IPS-20b (cell line): ENCODE measurements around the gene HPS3.
A peak's percentile ranks its signal among the peaks of the same experiment; 100 is the strongest.

Experiments
- H3K27ac ChIP-seq: one replicate; pipeline ENCODE4 v1.5.1; 2013; ENCODE audit warnings: low read length
- H3K27me3 ChIP-seq: 2 replicates; pipeline ENCODE4 v1.6.1; 2013; ENCODE audit warnings: mild to moderate bottlenecking, low read length, inconsistent platforms; ENCODE audit not compliant: insufficient read depth
- H3K36me3 ChIP-seq: 2 replicates; pipeline ENCODE4 v1.6.1; 2013; ENCODE audit warnings: low read depth, mild to moderate bottlenecking, inconsistent platforms, low read length, moderate library complexity; ENCODE audit not compliant: insufficient read depth
- H3K4me1 ChIP-seq: 2 replicates; pipeline ENCODE4 v1.6.1; 2013; ENCODE audit warnings: mild to moderate bottlenecking, control low read depth, inconsistent platforms, low read length, moderate library complexity; ENCODE audit not compliant: insufficient read depth
- H3K4me3 ChIP-seq: 2 replicates; pipeline ENCODE4 v1.5.1; 2013; ENCODE audit warnings: mild to moderate bottlenecking, low read length, inconsistent platforms
- H3K9ac ChIP-seq: 2 replicates; pipeline ENCODE4 v1.6.1; 2013; ENCODE audit warnings: low read depth, mild to moderate bottlenecking, inconsistent platforms, low read length, moderate library complexity
- H3K9me3 ChIP-seq: 2 replicates; pipeline ENCODE4 v1.6.1; 2013; ENCODE audit warnings: mild to moderate bottlenecking, low read depth, low read length, inconsistent platforms; ENCODE audit not compliant: insufficient read depth

Gene HPS3

DNA sequence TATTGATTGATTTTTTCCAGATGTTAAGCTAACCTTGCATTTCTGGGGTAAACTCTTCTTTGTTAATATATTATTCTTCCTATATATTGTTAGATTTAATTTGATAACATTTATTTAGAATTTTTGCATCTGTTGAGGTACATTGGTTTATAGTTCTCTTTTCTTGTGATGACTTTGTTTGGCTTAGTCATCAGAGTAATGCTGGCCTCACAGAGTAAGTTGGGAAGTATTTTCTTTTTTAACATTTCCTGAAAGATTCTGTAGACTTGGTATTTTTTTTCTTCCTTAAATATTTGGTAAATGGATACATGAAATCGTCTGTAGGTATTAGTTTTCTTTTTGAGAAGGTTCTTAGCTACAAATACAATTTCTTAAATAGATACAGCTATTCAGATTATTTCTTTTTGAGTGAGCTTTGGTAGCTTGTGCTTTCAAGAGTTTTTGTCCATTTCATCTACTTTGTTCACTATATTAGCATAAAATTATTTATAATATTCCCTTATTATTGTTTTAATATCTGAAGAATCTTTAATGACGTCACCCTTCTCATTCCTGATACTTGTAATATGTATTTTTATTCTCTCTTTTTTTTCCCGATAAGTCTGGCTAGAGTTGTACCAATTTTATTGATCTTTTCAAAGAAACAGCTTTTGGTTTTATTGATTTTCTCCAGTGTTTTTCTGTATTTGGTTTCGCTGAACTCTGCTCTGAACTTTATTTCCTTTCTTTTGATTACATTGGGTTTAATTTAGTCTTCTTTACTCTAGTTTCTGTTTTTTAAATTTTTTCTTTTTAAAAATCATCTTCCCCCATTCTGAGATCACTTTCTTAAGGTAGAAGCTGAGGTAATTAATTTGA lies 6.5 kb upstream of the HPS3 start:
- no peak overlapping the region for H3K9ac ChIP-seq
- no peaks in the 10 kb centered on the region for H3K36me3 ChIP-seq
- H3K4me3 ChIP-seq = no peak overlapping the region
- H3K27me3 ChIP-seq = peaks cover 2% of the 10 kb centered on the region; the same call in 1 of the 2 replicates
- H3K9me3 ChIP-seq = no peaks in the 10 kb centered on the region
- peaks cover 4% of the 10 kb centered on the region; the same call in 1 of the 2 replicates for H3K4me1 ChIP-seq
- H3K27ac ChIP-seq = no peak overlapping the region

- H3K9ac ChIP-seq = peak overlapping the region; percentile 66; the same call in 1 of the 2 replicates
- peak overlapping the region; percentile 89 for H3K4me3 ChIP-seq
- H3K27me3 ChIP-seq = peaks cover 14% of the 10 kb centered on the region; the same call in 1 of the 2 replicates
- peaks cover 8% of the 10 kb centered on the region; the same call in 1 of the 2 replicates for H3K4me1 ChIP-seq
- no peaks in the 10 kb centered on the region for H3K9me3 ChIP-seq
- no peaks in the 10 kb centered on the region for H3K36me3 ChIP-seq
- H3K27ac ChIP-seq = no peak overlapping the region
These were observed 617 bp upstream of the HPS3 start for GRCh38 chr3:149128821-149129220.

GRCh38 chr3:149131589-149131988 lies 2.2 kb downstream of the HPS3 start:
- peak overlapping the region; percentile 89; the same call in 1 of the 2 replicates for H3K4me3 ChIP-seq
- H3K9me3 ChIP-seq = no peaks in the 10 kb centered on the region
- H3K36me3 ChIP-seq = no peaks in the 10 kb centered on the region
- peaks cover 15% of the 10 kb centered on the region; the same call in 1 of the 2 replicates for H3K4me1 ChIP-seq
- H3K27ac ChIP-seq = no peak overlapping the region
- 0 out of 2 replicates have a peak overlapping the region, but pooled peaks have one; percentile 16 for H3K9ac ChIP-seq
- peaks cover 14% of the 10 kb centered on the region; the same call in 1 of the 2 replicates for H3K27me3 ChIP-seq

DNA sequence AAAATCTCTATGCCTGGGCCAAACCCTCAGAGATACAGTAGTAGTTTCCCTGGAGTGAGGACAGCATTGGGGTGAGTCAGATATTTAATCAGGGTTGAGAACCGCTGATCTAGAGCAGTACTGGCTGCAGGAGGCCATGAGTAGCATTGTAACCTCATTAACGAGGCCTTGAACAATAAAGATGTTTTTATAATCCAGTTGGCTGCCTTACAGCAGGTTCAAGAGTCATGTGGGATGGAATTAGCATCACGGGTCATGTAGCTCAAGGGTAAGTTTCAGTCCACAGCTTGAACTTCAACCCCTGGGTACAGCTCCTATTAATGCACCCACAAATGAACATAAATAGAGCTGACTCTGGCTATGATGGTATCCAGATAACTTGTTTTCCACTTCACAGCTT lies 5.1 kb downstream of the HPS3 start:
- no peaks in the 10 kb centered on the region for H3K9me3 ChIP-seq
- H3K36me3 ChIP-seq = no peaks in the 10 kb centered on the region
- no peak overlapping the region for H3K9ac ChIP-seq
- no peaks in the 10 kb centered on the region for H3K27me3 ChIP-seq
- H3K4me3 ChIP-seq = no peak overlapping the region
- H3K4me1 ChIP-seq = peaks cover 15% of the 10 kb centered on the region; the same call in 1 of the 2 replicates
- H3K27ac ChIP-seq = no peak overlapping the region

- Histone ChIP-seq H3K4me1 (no peaks in the 10 kb centered on the region), H3K27me3 (no peaks in the 10 kb centered on the region), H3K9me3 (no peaks in the 10 kb centered on the region), H3K27ac (no peak overlapping the region), H3K36me3 (peaks cover 58% of the 10 kb centered on the region), H3K9ac (no peak overlapping the region), H3K4me3 (no peak overlapping the region)
These were observed 13.2 kb downstream of the HPS3 start for GRCh38 chr3:149142682-149143081.

- H3K4me3 ChIP-seq = no peak overlapping the region
- no peak overlapping the region for H3K9ac ChIP-seq
- peaks cover 74% of the 10 kb centered on the region for H3K36me3 ChIP-seq
- no peaks in the 10 kb centered on the region for H3K9me3 ChIP-seq
- no peaks in the 10 kb centered on the region for H3K27me3 ChIP-seq
- H3K27ac ChIP-seq = no peak overlapping the region
- H3K4me1 ChIP-seq = no peaks in the 10 kb centered on the region
These were observed 15.9 kb downstream of the HPS3 start for GRCh38 chr3:149145356-149145755.

- Histone ChIP-seq H3K36me3 (peaks cover 76% of the 10 kb centered on the region), H3K27me3 (no peaks in the 10 kb centered on the region), H3K4me1 (no peaks in the 10 kb centered on the region), H3K9me3 (no peaks in the 10 kb centered on the region), H3K27ac (no peak overlapping the region), H3K9ac (no peak overlapping the region), H3K4me3 (no peak overlapping the region)
These were observed 16.5 kb downstream of the HPS3 start for GRCh38 chr3:149145974-149146373.

DNA sequence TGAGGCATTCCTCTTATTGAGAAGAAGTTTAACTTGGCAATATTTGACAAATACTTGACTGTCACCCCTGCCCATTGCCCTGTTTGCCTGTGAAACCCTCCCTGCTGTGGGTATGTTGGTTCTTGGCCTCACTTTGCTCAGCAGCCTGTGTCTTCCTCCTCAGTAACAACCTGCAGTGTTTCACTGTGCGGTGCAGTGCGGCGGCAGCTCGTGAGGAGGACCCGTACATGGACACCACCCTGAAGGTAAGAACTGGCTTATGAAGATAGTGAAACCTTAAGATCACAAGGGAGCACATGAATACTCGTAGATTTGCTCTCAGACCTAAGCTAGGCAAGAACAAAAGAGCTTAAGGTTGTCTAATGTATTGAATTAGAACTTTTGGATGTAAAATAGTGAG lies 21.0 kb downstream of the HPS3 start:
- Histone ChIP-seq H3K9me3 (no peaks in the 10 kb centered on the region), H3K4me3 (no peak overlapping the region), H3K9ac (no peak overlapping the region), H3K36me3 (peaks cover 82% of the 10 kb centered on the region), H3K27me3 (no peaks in the 10 kb centered on the region), H3K27ac (no peak overlapping the region), H3K4me1 (no peaks in the 10 kb centered on the region; the same call in 1 of the 2 replicates)

DNA sequence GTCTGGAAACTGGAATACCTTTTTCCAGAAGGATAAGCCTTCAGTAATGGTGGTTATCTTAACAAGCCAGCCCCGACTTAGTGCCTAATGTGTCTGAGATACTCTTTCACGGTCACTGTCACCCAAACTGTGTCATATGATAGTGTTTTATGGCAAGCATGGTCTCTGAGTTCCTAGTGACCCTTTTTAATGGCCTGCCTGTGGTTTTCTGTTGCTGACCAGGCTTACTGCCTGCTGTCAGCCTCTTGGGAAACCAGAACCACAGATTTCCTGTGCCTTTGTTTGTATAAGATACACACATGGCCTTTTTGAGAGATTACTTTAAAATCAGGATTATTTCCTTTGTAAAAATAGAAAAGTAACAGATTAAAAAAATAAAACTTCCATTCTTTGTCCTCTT lies 22.4 kb downstream of the HPS3 start:
- H3K27me3 ChIP-seq = no peaks in the 10 kb centered on the region
- no peak overlapping the region for H3K4me3 ChIP-seq
- no peaks in the 10 kb centered on the region for H3K9me3 ChIP-seq
- no peak overlapping the region for H3K27ac ChIP-seq
- no peak overlapping the region for H3K9ac ChIP-seq
- H3K4me1 ChIP-seq = no peaks in the 10 kb centered on the region; the same call in 1 of the 2 replicates
- peaks cover 82% of the 10 kb centered on the region for H3K36me3 ChIP-seq

- Histone ChIP-seq H3K27me3 (no peaks in the 10 kb centered on the region), H3K36me3 (peaks cover 82% of the 10 kb centered on the region), H3K9ac (no peak overlapping the region), H3K4me1 (no peaks in the 10 kb centered on the region; the same call in 1 of the 2 replicates), H3K9me3 (no peaks in the 10 kb centered on the region), H3K4me3 (no peak overlapping the region), H3K27ac (no peak overlapping the region)
These were observed 23.0 kb downstream of the HPS3 start for GRCh38 chr3:149152420-149152819.

DNA sequence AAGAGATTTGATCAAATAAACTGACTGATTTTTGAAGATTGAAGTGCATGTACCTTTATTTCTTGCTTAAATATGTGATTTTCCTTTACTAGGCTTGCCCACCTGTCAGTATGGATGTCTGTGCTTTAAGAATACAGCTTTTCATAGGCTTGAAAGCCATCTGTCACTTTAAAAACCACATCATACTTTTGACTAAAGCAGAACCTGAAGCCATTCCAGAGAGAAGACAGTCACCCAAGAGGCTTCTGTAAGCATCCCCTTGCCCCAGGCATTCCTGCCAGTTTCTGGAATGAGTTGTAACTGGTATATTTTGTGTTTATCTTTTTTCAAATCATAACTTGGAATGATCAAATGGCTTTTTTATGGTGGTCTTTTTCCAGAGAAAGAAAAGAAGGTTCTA lies 24.0 kb downstream of the HPS3 start:
- no peaks in the 10 kb centered on the region; the same call in 1 of the 2 replicates for H3K4me1 ChIP-seq
- H3K9ac ChIP-seq = no peak overlapping the region
- H3K27ac ChIP-seq = no peak overlapping the region
- no peaks in the 10 kb centered on the region for H3K27me3 ChIP-seq
- H3K4me3 ChIP-seq = no peak overlapping the region
- H3K36me3 ChIP-seq = peaks cover 86% of the 10 kb centered on the region
- H3K9me3 ChIP-seq = no peaks in the 10 kb centered on the region

DNA sequence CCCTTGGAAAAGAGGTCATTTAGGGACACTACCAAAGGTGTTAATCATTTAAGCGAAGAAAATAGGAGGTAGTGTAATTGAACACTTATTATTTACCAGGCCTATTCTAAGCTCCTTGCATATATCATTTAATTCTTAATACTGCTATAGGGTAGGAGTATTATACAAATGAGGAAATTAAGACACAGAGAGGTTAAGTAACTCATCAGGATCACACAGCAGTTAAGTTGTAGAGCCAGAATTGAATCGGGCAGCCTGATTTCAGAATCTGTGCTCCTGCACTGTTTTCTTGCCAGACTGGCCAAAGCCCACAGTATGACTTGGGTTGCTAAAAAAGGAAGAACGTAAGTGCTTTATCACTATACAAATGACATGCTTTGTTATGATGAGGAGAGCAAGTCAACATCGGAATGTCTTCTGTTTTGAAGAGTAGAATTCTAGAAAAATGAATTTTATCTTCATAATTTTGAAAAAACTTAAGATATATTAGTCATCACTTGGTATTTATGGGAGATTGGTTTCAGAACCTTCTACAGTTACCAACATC lies 31.4 kb downstream of the HPS3 start:
- no peaks in the 10 kb centered on the region for H3K4me1 ChIP-seq
- no peak overlapping the region for H3K9ac ChIP-seq
- no peak overlapping the region for H3K27ac ChIP-seq
- no peak overlapping the region for H3K4me3 ChIP-seq
- peaks cover 95% of the 10 kb centered on the region for H3K36me3 ChIP-seq
- H3K9me3 ChIP-seq = no peaks in the 10 kb centered on the region
- no peaks in the 10 kb centered on the region for H3K27me3 ChIP-seq
